COLO668 (cell line): ENCODE data around the gene HMG20B.

Experiments
- DNase-seq: peaks from one replicate; lab custom pipeline; 2025; ENCODE audit not compliant: unreplicated experiment; lab: John Stamatoyannopoulos, UW

HMG20B gene

DNA sequence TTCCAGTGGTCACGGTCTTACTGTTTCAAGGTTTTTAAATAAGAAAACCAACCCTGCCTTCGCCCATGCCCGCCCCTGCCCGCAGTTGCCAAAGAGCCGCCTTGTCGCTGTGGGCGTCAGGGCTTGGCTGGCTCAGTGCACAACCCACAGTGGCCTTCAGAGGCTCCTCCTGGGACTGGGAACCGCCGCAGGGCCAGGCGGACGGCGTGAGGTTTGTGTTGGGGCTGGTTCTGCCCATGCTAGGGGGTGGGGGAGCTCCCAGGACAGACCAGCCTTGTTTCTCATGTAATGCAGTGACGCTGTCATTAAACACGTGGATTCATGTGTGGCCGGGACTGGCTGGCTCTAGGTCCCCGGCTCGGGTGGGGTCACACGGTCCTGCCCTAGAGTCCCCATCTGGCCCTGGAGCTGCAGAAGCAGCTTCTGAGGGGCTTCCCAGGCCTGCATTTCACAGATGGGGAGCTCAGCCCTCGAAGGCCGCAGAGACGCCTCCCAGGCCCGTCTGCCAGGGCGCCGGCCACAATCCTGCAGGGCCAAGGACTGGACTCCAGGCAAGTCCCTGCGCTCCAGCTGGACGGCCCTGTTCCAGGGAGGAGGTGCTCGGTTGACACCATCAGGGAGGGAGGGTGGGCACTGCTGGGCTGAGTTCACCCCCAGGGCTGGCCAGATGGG lies 36.2 kb upstream of the HMG20B start:
- DNase-seq: no peak

DNA sequence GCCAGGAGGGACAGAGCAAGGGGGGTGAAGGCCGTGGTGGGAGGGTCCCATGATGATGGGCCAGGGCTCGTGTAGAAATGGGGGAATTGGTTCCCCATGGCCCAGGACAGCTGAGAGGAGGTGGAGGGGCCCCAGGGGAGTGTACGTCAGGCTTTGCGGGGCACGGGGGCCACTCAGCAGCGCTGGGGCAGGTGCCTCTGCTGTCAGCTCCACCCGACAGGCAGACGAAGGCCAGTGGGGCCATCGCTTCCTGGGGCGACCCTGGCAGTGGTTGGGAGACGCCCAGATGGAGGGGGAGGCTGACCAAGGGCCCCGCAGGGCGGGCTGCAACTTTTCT lies 35.7 kb upstream of the HMG20B start:
- DNase-seq: no peak

DNA sequence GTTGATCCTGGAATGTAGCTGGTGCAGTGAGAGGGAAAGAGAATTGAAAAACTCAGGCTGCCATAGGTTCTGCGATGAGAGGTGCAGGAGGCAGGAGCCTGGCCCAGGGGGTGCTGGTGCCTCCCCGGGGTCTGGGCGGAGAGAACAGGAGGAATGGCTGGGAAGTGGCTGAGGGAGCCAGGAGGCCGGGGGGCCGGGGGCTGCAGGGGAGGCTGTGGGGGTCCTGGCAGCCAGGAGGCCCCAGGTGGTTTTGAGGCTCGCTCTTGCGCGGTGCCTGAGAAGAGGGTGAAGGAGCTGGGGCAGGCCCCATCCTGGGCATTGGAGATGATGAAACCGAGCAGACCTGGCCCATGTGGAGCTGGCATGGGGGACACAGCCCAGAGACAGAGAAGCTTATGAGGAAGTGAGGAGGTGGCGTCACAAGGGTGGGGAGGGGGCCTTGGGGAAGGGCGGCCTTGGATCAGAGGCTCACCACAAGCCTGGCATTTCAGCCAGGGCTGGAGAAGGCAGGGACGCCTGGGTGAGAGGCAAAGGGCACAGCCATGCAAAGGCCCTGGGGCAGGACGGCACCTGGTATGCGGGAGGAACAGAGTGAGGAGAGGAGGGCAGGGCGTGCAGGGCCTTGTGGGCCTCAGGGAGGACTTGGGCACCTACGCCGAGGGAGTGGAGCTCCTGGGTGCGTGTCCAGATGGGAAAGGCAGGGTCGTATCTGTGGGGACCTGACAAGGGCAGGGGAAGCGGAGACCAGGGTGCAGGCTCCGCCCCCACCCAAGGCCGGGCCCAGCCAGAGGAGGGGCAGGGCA lies 35.1 kb upstream of the HMG20B start:
- no peak for DNase-seq

DNA sequence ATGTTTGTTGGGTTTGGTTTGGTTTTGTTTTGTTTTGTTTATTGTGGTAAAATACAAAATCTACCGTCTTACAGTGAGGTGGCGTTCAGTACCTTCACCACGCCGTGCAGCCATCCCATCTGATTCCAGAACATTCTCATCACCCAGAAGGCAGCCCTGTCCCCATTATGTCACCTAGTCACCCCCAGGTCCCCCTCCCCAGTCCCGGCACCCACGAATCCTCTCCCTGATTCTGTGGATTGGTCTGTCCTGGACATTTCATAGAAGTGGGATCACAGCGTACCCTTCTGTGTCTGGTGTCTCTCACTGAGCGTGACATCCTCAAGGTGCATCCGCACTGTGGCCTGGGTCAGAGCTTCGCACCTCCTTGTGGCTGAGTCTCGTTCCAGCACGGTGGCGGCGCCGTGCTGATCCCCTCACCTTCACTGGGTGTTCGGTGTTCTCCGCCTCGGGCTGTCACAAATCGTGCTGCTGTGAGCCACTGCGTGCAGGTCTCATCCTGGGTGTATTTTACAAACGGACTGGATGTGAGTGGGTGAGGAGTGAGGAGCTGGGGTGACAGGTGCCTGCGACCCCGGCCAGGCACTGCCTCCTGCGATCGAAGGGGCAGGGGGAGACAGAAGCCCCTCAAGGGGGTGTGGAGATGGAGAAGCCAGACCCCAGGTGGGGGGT lies 34.4 kb upstream of the HMG20B start:
- no peak for DNase-seq

DNA sequence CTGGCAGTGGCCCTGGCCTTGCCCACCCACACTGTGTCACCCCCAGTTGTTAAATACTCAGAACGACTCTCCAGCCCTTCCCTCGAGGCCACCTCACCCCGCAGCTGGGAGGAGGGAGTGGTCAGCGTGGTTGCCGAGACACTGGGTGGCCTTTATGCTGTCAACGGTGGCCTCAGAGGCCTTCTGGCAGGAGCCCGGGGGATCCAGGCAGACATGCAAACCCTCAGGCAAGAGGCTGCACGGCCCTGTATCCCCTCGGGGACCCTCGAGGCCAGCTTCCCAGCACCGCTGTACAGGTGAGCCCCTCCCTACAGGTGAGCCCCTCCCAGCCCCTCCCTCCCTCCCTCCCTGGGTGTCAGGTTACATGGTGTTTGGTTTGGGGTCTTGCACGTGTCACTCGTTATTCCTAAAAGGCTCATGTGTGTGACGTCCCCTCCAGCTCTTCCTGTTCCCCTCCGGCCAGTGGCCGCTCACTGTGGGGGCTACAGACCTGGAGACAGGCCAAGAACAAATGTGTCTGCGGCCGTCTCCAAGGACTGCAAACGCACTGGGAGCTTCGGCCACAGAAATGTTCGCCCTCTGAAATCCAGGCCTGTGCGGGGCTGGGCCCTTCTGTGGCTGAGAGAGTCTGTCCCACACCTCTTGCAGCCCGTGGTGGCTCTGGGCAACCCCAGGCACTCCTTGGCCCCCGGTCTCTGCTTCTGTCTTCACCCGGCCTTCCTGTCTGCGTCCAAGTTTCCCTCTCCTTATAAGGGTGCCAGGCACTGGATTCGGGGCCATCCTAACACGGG lies 33.6 kb upstream of the HMG20B start, which contains the start of gene TEKTIP1:
TSS of gene TEKTIP1 (plus strand) at position 210 of the 791 bp plus-strand sequence. CDS start at position 214, 4 bp downstream.
- DNase-seq: no peak

DNA sequence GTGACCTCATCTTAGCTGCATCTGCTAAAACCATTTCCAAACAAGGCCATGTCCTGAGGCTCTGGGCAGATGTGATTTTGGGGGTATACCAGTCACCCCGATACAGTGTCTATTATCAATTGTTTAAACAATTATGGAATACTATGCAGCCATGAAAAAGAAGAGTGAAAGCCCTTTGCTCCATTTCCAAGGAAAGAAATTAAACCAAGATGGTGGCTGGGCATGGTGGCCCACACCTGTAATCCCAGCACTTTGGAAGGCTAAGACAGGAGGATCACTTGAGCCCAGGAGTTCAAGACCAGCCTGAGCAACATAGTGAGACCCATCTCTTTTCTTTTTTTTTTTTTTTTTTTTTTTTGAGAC lies 33.0 kb upstream of the HMG20B start:
- no peak for DNase-seq

DNA sequence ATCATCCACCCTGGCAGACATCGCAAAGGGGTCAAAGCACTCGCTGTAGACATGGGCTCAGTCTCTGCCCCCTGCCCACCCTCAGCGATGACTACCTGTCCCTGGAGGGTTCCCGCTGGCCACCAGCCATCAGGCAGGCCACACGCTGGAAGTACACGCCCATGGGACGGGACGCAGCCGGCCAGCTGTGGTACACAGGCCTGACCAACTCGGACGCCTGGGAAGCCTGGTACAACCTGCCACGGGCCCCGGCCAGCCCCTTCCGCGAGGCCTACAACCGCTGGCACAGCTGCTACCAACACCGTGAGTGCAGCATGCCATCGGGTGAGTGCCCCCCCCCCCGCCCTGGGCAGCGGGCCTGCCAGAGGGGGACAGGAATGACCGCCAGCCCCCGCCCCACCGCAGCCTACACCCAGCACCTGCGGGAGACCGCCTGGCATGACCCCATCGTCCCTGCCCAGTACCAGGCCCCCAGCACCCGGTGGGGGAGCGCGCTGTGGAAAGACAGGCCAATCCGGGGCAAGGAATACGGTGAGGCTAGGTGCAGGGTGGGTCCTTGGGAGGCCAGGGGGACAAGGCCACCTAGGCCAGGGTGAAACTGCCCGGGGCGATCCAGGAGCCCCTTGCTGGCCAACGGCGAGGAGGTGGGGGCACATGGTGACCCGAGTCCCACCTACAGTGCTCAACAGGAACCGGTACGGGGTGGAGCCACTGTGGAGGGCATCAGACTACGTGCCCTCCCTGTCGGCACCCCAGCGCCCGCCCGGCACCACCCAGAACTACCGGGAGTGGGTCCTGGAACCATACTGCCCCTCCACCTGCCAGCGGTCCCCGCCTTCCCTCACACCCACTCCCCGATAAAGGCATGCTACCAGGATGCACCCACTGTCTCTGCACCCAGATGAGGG lies 29.3 kb upstream of the HMG20B start:
- no peak for DNase-seq

DNA sequence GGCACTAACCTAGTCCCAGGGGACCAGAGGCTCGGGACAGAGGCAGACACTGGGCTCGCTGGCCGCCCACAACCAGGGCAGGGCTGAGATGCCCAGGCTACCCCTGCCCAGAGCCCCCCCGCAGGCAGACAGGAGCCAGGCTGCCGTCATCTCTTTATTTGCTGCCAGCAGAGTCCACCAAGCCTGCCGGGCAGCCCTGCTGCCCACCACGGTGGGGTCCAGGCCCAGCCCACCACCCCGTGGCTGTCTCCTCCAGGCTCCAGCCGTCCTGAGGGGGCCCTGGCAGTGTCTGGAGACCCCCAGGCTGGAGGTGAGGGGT lies 28.7 kb upstream of the HMG20B start:
- no peak for DNase-seq

DNA sequence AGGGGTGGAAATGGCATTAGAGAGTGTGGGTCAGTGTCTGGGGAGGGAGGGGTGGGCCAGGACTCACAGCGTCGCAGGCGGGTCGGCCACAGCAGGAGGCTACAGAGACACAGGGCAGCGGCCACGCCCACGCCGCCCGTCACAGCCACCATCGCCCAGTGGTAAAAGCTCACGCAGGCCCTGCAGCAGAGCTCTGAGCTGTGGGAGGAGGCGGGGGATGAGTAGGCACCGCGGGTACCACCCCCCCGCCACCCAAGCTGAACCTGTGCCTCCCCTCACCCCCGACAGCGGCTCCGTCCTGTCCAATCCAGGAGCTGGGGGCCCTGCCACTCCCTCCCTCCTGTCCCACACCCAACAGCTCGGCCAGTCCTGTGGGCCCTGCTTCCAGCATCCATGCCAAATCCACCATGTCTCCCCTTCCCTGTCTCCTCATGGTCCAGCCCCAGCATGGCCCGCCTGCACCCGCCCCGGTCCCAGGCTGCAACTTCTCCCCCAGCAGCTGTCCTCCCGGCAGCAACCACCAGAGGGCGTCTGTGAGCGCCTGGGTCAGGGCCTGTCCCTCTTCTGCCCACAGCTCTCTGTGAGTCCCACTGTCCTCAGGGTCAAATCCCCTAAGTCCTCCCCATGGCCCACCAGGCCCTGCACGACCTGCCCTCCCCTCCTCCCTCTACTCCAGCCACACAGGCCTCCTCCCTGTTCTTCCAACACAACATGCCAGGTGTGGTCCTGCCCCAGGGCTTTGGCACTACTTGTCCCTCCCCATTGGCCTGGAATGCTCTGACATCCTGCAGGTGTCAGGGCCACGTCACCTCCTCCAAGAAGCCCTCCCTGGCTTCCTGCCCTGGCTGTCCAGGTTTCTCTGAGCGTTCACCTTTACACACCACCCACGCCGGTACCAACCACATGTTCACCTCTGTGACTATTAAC lies 27.7 kb upstream of the HMG20B start:
- DNase-seq: peak; percentile 60

DNA sequence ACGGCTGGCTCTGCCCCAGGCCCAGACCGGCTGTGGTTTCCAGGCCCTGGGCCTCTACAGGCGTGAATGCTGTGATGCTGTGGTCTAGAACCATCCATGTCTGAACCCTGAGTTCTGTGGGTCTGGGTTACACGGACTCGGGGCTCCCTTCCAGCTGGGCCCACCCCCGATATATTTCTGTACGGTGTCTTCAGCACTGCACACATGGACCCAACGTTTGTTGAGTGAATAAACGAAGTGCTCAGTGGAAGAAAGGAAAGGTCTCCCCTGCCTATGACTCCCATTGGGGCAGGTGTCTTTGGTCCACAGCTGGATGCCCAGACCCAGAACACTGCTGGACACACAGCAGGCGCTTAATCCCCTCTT lies 27.1 kb upstream of the HMG20B start:
- no peak for DNase-seq

DNA sequence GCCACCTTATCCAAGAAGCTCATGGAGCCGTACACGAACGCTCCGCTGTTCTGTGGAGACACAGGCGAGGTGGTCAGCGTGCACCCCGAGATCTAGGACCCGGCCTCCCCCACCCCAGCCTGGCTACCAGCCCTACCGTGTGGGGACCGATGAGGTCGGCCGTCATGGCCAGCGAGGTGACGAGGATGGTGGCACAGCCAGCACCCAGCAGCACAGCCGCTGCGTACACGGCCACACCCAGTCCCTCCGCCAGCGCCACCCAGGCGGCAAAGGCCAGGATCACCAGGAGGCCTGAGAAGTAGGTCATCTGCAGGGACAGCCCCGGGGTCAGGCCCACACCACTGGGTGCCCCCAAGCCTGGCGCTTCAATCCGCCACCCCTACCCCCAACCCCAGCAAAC lies 26.6 kb upstream of the HMG20B start:
- no peak for DNase-seq

DNA sequence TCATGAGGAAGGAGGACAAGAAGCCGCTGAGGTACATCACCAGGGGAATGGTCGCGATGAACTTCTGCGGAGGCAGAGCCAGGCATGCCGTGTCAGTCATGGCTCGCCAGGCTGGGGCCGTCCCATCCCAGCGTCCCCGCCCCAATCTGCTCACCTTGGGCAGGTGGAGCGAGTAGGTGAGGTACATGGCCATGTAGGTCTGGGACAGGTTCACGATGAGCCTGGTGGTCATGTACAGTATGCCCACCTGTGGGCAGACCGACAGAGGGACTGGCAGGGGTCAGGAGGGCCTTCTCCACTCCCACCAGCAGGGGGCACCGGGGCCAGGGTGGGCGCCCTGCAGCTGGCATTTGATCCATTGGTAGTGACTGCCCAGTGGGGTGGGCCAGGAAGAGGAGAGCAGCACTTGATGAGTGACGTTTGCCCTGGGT lies 25.4 kb upstream of the HMG20B start:
- DNase-seq: peak; percentile 36

DNA sequence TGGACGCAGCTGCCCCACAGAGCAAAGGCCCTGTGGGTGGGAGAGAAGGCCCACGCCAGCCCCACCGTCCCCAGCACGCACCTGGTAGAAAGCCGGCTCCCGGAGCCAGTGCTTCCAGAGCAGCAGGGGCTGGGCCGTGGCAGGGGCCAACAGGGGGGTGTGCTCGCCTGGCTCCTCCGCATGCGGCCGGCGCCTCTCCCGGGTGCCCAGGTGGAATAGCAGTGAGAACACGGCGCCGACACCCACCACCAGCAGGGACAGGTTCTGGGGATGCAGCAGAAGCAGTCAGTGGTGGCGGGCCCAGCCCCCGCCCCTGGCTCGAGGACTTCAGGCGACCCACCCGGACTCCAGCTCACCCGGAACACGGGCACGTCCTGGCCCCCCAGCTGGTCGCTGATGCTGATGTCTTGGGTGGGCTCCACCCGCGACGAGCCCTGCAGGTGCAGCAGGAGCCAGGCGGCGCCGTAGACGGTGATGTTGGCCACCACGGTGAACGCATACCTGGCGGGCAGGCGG lies 24.9 kb upstream of the HMG20B start:
- DNase-seq: no peak

DNA sequence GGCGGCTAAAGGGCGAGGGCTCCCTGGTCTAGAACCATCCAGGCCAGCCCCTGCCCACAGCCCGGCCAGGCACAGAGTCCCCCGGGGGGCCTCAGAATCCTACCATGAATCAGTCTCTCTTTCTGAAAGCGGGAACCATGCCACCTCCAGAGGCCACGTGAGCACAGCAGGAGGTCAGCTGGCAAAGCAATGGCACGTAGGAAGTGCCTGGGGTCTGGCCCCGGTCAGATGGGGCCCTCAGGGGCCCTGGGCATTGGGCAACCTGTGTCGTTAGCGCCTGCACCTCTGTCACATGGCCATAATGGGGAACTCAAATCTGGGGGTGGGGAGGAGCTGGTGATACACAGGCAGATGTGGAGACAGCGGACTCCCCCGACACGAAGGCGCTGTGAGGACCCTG lies 24.1 kb upstream of the HMG20B start:
- no peak for DNase-seq

DNA sequence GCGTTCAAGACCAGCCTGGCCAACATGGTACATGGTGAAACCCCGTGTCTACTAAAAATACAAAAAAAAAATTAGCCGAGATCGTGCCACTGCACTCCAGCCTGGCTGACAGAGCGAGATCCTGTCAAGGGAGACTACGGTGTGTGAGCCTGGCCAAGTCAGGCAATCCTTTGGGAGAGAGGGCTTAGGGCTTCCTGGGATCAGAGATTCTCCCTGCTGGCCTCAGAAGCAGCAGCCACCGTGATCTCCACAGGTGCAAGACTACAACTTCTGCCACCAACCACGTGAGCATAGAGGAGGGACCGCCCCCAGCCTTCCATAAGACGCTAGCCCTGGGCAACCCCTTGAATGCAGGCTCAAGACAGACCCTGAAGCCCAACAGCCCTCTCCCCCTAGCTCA lies 22.9 kb upstream of the HMG20B start:
- DNase-seq: no peak

DNA sequence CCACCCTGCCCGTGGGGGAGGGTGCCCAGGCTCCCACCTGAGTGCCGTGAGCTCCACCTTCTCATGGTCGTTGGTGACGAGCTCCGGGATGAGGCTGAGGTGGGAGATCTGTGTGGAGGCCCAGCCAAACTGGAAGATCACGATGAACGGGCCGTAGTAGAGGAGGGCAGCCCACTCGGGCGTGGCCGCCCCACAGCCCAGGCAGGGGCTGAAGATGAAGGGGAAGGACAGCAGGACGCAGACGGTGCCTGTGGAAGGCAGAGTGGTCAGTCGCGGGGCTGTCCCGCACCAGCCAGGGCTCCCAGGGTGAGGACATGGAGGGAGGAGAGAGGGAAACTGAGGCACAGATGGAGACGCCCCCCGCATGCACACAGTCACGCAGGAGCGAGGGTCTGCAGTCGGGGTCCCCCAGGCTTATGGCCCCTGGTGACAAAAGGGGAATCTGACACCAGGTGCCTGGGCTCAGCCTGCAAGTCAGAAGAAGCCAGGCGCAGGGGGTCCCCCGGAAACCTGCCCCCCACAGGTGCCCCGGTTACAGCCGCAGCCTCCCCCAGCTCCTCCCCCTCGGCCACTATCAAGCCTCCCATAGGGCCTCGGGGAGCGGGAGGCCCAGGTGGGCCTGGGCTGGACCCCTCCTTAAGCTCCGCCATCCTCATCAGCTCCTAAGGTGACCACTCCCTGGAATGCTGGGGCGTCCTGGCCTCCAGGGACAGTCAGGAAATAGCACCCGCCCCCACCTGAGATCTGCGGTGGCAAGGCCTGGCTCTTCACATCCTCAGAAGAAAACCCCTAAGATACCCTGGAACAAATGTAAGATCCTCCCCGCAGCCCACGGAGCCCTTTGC lies 21.6 kb upstream of the HMG20B start:
- no peak for DNase-seq

DNA sequence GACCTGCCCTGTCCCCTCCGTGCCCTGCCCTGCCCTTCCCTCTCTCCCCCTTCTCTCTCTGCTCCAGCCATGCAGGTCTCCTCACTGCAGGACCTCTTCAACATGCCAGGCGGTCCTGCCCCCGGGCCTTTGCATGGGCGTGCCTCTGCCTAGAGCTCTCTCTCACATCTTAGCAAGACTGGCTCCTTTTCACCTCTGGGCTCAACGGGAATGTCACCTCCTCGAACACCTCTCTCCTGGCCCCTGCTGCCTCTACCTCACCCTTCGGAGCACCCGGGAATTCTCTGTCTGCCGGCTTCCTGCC lies 21.0 kb upstream of the HMG20B start:
- no peak for DNase-seq

DNA sequence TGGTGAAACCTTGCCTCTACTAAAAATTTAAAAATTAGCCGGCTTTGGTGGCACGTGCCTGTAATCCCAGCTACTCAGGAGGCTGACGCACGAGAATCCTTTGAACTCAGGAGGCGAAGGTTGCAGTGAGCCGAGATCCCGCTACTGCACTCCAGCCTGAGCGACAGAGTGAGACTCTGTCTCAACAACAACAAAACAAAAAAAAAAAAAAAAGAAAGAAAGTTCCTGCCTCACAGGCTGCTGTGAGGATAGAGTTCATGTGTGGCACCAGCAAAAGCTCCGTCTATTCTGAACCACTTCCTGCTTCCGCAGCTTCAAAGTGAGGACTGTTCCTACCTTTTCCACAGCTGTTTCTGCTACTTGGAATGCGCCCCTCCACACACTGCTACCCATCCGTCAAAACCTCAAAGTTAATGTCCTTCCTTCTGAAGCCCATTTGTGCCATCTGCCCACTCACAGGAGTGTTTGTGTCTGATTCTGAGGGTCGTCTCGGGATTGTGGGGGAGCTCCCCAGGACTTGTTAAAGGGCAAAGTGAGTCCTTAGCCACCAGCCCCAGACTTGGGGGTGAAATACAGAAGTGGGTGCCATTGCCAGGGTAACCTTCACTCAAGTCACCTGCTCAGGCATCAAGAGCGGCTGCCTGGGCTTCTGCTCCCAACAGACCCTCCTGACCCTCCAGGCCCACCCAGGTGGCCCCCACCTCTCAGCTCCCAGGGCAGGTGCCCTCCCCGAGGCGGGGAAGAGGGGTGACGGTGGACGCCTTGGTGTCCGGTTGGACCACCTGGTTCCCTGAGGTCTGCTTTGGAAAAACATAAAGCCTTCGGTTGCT lies 18.3 kb upstream of the HMG20B start:
- DNase-seq: no peak
